GM13976 (cell line): ENCODE measurements around the gene SGSH.
"Not testable (repeated sequence)": the region's sequence is repeated elsewhere in the genome, so short reads cannot be mapped to it uniquely, and the experiment has no call there.

Source experiments
- DNase-seq: peaks from one replicate; pipeline ENCODE4 v3.0.0; 2012; ENCODE audit warnings: low spot score
- CTCF ChIP-seq: IDR thresholded peaks from 2 replicates; pipeline ENCODE4 v1.5.1; 2012; ENCODE audit warnings: borderline replicate concordance, mild to moderate bottlenecking; ENCODE audit not compliant: insufficient read depth; ENCODE audit errors: extremely low read depth, missing control alignments, control extremely low read depth
- in situ Hi-C: fragments of 300-500 bp; cut with MboI; formaldehyde crosslinking; loops from one replicate; pipeline ENCODE4 v1.12.0; 2022; ENCODE audit warnings: low sequenced_read_pairs, mixed read lengths, inconsistent platforms; ENCODE audit not compliant: unreplicated experiment

The SGSH gene

GRCh38 chr17:80246726-80247125 is 26.6 kb upstream of the SGSH start:
- DNase-seq: no peak
- no peak for TF ChIP-seq CTCF
- in situ Hi-C loops: no loop called here

- TF ChIP-seq CTCF: no peak
- in situ Hi-C loops: no loop called here
- DNase-seq: no peak
Measured at GRCh38 chr17:80246266-80246681, 26.1 kb upstream of the SGSH start.

GRCh38 chr17:80245566-80246265 is 25.6 kb upstream of the SGSH start:
- no peak for TF ChIP-seq CTCF
- in situ Hi-C loops: no loop called here
- no peak for DNase-seq

- in situ Hi-C loops: no loop called here
- TF ChIP-seq CTCF: no peak
- DNase-seq: no peak
Measured at GRCh38 chr17:80244871-80245509, 24.9 kb upstream of the SGSH start.

- in situ Hi-C loops, DNase-seq: not testable (repeated sequence)
Measured at GRCh38 chr17:80244448-80244847, 24.3 kb upstream of the SGSH start.

GRCh38 chr17:80243526-80244433 is 23.6 kb upstream of the SGSH start:
- no peak for DNase-seq
- in situ Hi-C loops: no loop called here
- no peak for TF ChIP-seq CTCF
